ENCODE results near the gene TRAM2. TPM values are rescaled to one million over a fixed set of nuclear protein-coding genes. Genes with fewer than 3 reads are reported as not detected.

The TRAM2 gene
- total RNA-seq, 1 experiment from 2014 or later = 21.3 TPM

GRCh38 chr6:52598123-52598823 is 21.4 kb upstream of the TRAM2 start (continued):
- TF ChIP-seq POLR2A (IDR thresholded peaks at IDR 0.05; ENCODE audit: borderline replicate concordance, extremely low read depth, insufficient read depth, insufficient read length) = no peak
- no peak for TF ChIP-seq POLR2AphosphoS5 (IDR thresholded peaks at IDR 0.05; ENCODE audit: low read depth, low read length)
- 0 out of 2 replicates have a peak, but pooled peaks have one; percentile 43 for TF ChIP-seq CBX3 (IDR thresholded peaks at IDR 0.05; ENCODE audit: low read depth)
- TF ChIP-seq EZH2phosphoT487 (IDR thresholded peaks at IDR 0.05; ENCODE audit: borderline replicate concordance) = no peak

- H3K4me1 ChIP-seq (ENCODE audit: control insufficient read depth in 1 of 2, insufficient read depth in 2 of 2, low read length in 2 of 2) = peaks cover 0 to 22% of the 10 kb centered on the region in 2 experiments; a peak in 2 of 4 replicates
- no peak overlapping the region for H3K4me3 ChIP-seq (replicated peaks in 1 of 2; ENCODE audit: low read depth in 1 of 2, low read length in 2 of 2)
- peak overlapping the region; percentile 40 for H3K4me2 ChIP-seq (ENCODE audit: low read length)
- H3K9me2 ChIP-seq (ENCODE audit: insufficient read depth) = no peaks in the 10 kb centered on the region
- RAD21 ChIA-PET (ENCODE audit: low non-redundant PET in 1 of 2, low total read pairs in 2 of 2, uncharacterized antibody in 2 of 2, unreplicated experiment in 2 of 2) = interaction anchor here in 1 of 2 experiments (0.7 kb wide), 1 partner anchor 178 kb away, joined by 3 read pairs; the partner anchor contains the start of gene EFHC1
- H2AFZ ChIP-seq (ENCODE audit: low read depth, low read length, poor library complexity, severe bottlenecking) = peak overlapping the region; percentile 74
- CTCF ChIA-PET = interaction anchor here (0.7 to 2.1 kb wide), 7 partner anchors 9 to 435 kb away, joined by 3 to 13 read pairs (median 3); no protein-coding TSS in a partner anchor
- no TSS peak for BruUV-seq (replicated peaks)
- H3K9me3 ChIP-seq (ENCODE audit: control insufficient read depth in 1 of 2, insufficient read depth in 1 of 2, low read depth in 1 of 2, low read length in 2 of 2) = no peaks in the 10 kb centered on the region
- no peaks in the 10 kb centered on the region for H3K27me3 ChIP-seq (ENCODE audit: insufficient read depth, low read length)
- intact Hi-C loops (cut with micrococcal nuclease) = loop anchor here (1.0 to 10.0 kb wide), 4 partner anchors 55 to 313 kb away; partner anchors contain the start of gene MCM3
- H3K9ac ChIP-seq (ENCODE audit: low read length) = no peak overlapping the region
- DNase-seq (ENCODE audit: low read depth, low spot score) (no peak), ATAC-seq (no peak; the same call in 1 of the 2 replicates)
- H3K36me3 ChIP-seq (ENCODE audit: control insufficient read depth in 1 of 2, insufficient read depth in 2 of 2, low read length in 2 of 2) = no peaks in the 10 kb centered on the region
- no peaks in the 10 kb centered on the region for H4K20me1 ChIP-seq (ENCODE audit: insufficient read depth)
- H3K27ac ChIP-seq (ENCODE audit: low read depth, low read length) = no peak overlapping the region
- H3K79me2 ChIP-seq (ENCODE audit: insufficient read depth, low read length) = no peaks in the 10 kb centered on the region
- POLR2A ChIA-PET = no interaction called here
- TF ChIP-seq FOSL1 (IDR thresholded peaks at IDR 0.05; ENCODE audit: low read depth) = no peak
- no peak for TF ChIP-seq CBX3 (IDR thresholded peaks at IDR 0.05; ENCODE audit: low read depth)
- TF ChIP-seq, protein P1, sequence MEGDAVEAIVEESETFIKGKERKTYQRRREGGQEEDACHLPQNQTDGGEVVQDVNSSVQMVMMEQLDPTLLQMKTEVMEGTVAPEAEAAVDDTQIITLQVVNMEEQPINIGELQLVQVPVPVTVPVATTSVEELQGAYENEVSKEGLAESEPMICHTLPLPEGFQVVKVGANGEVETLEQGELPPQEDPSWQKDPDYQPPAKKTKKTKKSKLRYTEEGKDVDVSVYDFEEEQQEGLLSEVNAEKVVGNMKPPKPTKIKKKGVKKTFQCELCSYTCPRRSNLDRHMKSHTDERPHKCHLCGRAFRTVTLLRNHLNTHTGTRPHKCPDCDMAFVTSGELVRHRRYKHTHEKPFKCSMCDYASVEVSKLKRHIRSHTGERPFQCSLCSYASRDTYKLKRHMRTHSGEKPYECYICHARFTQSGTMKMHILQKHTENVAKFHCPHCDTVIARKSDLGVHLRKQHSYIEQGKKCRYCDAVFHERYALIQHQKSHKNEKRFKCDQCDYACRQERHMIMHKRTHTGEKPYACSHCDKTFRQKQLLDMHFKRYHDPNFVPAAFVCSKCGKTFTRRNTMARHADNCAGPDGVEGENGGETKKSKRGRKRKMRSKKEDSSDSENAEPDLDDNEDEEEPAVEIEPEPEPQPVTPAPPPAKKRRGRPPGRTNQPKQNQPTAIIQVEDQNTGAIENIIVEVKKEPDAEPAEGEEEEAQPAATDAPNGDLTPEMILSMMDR (IDR thresholded peaks at IDR 0.05 in 2 of 3, conservative IDR thresholded peaks at IDR 0.05 in 1 of 3; ENCODE audit: borderline replicate concordance in 1 of 3, insufficient read depth in 1 of 3, low read depth in 2 of 3, low read length in 2 of 3) = no peak
- TF ChIP-seq EZH2phosphoT487 (IDR thresholded peaks at IDR 0.05; ENCODE audit: borderline replicate concordance) = no peak
- TF ChIP-seq EGR1 (IDR thresholded peaks at IDR 0.05; ENCODE audit: low read depth) = no peak
- TF ChIP-seq EZH2 (IDR thresholded peaks at IDR 0.05) = no peak
- TF ChIP-seq SRF (IDR thresholded peaks at IDR 0.05; ENCODE audit: low read depth) = no peak
- TF ChIP-seq TCF7L2 (IDR thresholded peaks at IDR 0.05; ENCODE audit: borderline replicate concordance, extremely low read depth, insufficient read depth, insufficient read length) = no peak
- no peak for TF ChIP-seq RAD21 (IDR thresholded peaks at IDR 0.05; ENCODE audit: low read depth)
- TF ChIP-seq, protein P2, sequence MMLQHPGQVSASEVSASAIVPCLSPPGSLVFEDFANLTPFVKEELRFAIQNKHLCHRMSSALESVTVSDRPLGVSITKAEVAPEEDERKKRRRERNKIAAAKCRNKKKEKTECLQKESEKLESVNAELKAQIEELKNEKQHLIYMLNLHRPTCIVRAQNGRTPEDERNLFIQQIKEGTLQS (IDR thresholded peaks at IDR 0.05) = no peak
- TF ChIP-seq, protein P3, sequence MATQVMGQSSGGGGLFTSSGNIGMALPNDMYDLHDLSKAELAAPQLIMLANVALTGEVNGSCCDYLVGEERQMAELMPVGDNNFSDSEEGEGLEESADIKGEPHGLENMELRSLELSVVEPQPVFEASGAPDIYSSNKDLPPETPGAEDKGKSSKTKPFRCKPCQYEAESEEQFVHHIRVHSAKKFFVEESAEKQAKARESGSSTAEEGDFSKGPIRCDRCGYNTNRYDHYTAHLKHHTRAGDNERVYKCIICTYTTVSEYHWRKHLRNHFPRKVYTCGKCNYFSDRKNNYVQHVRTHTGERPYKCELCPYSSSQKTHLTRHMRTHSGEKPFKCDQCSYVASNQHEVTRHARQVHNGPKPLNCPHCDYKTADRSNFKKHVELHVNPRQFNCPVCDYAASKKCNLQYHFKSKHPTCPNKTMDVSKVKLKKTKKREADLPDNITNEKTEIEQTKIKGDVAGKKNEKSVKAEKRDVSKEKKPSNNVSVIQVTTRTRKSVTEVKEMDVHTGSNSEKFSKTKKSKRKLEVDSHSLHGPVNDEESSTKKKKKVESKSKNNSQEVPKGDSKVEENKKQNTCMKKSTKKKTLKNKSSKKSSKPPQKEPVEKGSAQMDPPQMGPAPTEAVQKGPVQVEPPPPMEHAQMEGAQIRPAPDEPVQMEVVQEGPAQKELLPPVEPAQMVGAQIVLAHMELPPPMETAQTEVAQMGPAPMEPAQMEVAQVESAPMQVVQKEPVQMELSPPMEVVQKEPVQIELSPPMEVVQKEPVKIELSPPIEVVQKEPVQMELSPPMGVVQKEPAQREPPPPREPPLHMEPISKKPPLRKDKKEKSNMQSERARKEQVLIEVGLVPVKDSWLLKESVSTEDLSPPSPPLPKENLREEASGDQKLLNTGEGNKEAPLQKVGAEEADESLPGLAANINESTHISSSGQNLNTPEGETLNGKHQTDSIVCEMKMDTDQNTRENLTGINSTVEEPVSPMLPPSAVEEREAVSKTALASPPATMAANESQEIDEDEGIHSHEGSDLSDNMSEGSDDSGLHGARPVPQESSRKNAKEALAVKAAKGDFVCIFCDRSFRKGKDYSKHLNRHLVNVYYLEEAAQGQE (IDR thresholded peaks at IDR 0.05; ENCODE audit: low read depth) = no peak
- TF ChIP-seq ZBTB33 (IDR thresholded peaks at IDR 0.05; ENCODE audit: extremely low read depth, insufficient replicate concordance, low read length) = no peak
- TF ChIP-seq YY1 (IDR thresholded peaks at IDR 0.05; ENCODE audit: extremely low read depth, insufficient replicate concordance, low read depth, low read length) = no peak
- no peak for TF ChIP-seq JUND (IDR thresholded peaks at IDR 0.05)
- no peak for TF ChIP-seq ZFX (IDR thresholded peaks at IDR 0.05)
These were observed 20.9 kb upstream of the TRAM2 start for GRCh38 chr6:52597738-52598122.
